Activated gamma-delta T cell treated with anti-CD3 and anti-CD28 coated beads, Interleukin-2, amount 50 U/mL, for 16 hours (primary cell): Measurements from ENCODE around the gene PLIN3.
"Not testable (repeated sequence)": the region's sequence is repeated elsewhere in the genome, so short reads cannot be mapped to it uniquely, and the experiment has no call there.

Experiments
- DNase-seq: peaks from one replicate; pipeline ENCODE4 v3.0.0-alpha.2; 2020; ENCODE audit warnings: low read depth

Gene PLIN3

DNA sequence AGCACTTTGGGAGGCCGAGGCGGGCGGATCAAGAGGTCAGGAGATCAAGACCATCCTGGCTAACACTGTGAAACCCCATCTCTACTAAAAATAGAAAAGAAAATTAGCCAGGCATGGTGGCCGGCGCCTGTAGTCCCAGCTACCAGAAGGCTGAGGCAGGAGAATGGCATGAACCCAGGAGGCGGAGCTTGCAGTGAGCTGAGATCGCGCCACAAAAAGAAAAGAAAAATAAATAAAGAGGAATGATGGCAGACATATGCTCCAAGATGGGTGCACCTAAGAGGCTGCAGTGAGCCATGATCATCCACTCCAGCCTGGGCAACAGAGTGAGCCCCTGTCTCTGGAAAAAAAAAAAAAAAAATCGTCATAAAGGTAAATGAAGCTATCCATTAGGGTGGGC is 21.5 kb downstream of the PLIN3 start:
- DNase-seq = not testable (repeated sequence)

DNA sequence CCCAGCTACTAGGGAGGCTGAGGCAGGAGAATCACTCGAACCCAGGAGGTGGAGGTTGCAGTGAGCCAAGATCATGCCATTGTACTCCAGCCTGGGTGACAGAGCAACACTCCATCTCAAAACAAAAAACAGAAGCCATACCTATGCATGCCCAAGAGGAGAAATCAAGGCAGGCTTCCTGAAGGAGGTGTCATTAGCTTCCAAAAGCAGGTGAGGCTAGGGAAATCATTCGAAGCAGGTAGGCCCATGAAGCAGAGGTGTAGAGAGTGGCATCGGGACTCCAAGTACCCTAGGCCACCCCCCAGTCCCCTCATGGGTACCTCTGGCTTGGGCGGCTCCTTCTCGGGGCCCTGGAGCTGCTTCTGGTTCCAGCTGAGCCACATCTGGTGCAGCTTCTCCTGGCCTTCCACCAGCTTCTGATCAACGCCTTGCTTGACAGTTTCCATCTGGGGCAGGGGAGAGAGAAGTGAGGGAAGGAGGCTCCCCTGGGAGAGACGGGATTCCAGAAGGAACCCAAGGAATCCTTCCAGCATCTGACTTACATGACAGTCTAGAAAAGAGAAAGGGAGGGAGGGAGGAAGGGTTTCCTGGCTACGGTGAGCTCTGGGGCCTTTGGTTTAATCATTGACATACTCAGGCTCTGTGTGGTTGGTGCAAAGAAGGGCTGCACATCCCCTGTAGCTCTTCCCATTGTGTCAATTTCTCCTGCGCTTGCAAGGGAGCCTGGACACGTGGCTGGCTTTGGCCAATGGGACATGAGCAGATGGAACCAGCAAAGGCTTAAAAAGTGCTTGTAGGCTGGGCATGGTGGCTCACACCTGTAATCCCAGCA is 22.9 kb downstream of the PLIN3 start:
- DNase-seq = no peak

DNA sequence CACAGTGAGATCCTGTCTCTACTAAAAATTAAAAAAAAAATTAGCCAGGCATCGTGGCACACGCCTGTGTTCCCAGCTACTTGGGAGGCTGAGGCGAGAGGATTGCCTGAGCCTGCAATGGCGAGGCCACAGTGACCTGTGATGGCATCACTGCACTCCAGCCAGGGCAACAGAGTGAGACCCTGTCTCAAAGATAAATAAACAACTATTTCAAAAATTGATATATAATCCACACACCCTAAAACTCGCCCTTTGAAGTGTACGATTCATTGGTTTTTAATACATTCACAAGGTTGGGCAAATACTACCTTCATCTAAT is 23.9 kb downstream of the PLIN3 start:
- DNase-seq = no peak

DNA sequence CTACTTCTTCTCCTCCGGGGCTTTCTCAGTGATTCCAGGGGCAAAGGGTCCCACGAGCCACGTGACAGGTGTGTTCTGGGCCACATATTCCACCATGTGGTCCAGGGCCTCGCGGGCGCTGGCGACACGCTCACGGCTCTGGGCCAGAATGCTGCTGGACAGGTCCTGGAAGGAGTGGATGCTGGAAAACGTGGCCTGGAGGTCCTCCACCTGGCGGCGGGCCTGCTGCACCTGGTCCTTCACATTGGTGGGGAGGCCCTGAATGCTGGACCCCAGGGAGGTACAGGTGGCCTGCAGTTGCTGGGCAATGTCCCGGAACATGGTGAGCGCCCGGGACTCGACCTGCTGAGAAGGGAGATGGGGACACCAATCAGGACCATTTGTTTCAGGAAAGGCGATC is 28.3 kb downstream of the PLIN3 start:
- no peak for DNase-seq

DNA sequence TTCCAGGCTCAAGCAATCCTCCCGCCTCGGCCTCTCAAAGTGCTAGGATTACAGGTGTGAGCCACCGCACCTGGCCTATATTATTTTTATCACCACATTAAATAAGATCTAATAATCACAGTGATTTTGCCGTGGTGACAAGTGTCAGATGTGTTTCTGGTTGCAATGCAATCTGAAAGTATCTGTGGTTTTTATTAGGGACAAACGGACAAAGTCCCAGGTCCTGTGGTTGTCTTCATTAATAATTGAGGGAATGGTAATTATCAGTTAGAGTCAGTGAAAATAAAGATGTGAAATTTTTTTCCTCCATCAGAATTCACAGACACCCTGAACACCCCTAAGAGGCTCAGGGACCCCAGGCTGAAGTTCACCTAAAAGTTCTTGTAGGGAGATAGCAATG is 34.7 kb downstream of the PLIN3 start:
- no peak for DNase-seq

DNA sequence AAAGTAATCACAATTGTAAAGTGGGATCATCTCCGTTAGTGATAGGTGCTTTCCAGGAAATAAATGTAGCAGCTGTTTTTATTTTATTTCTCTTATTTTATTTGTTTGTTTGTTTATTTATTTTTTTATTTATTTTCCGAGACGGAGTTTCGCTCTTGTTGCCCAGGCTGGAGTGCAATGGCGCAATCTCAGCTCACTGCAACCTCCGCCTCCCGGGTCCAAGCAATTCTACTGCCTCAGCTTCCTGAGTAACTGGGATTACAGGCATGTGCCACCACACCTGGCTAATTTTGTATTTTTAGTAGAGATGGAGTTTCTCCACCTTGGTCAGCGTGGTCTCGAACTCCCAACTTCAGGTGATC is 35.5 kb downstream of the PLIN3 start:
- not testable (repeated sequence) for DNase-seq

DNA sequence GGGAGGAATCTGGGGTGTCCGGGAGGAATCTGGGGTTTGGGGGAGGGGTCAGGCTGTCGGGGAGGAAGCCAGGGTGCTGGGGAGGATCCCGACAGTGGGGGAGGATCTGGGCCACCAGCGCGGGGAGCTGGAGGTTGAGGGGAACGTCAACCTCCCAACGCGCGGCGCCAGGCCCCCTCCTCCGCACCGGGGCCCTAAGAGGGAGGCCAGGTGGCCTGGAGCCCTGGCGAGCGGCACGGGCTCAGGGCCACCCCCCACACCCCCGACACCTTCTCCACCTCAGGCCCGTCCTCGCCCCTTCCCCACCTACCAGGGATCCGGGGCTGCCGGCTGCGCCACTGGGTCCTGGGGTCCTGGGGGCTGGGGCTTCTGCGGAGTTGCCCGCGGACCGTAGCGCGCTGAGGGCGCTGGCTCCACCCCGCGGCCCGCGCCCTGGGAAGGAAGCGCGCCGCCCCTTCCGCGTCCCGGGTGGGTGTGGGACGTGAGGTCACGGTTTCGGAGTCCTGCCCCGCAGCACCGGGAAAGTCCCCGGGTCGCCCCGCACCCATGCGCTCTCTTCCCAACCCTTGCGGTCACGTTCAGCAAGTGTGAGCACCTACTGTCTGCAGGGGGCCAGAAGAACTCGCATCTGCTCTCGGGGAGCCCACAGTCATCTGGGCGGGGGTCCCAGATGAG is 36.0 kb downstream of the PLIN3 start, which contains the start of gene TICAM1:
TICAM1 (minus strand) TSS at position 409 of the 675 bp plus-strand sequence. CDS start 13,335 bp downstream, outside the sequence.
- peak; percentile 69 for DNase-seq

DNA sequence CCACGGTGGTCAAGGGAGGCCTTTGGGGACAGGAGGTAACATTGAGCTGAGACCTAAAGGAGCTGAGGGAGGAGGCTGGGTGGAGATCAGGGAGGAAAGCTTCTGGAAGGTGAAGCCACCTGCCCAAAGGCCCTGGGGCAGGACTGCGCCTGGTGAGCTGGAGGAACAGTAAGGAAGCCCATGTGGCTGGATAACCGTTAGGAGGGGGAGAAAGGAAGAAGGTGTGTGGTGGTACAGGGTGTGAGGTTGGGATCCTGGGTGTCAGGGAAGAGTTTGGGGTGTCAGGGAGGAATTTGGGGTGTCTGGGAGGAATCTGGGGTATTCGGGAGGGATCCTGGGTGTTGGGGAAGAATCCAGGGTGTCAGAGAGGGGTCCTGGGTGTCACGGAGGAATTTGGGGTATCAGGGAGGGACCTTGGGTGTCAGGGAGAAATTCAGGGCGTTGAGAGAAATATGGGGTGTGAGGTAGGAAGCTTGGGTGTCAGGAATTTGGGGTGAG is 36.6 kb downstream of the PLIN3 start:
- no peak for DNase-seq

DNA sequence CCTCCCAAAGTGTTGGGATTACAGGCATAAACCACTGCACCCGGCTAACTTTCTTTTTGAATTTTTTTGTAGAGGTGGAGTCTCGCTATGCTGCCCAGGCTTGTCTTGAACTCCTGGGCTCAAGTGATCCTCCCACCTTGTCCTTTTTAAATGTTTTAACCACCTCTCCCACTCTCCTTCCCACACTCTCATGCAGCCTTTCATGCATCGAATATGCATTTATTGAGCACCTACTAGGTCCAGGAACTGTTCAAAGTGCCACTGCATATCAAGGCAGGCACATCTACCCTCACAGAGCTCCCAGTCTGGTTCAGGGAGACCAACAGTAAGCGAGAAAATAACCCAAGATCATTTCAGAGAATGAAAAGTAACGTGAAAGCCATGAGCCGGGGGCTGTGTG is 37.1 kb downstream of the PLIN3 start:
- DNase-seq = no peak

DNA sequence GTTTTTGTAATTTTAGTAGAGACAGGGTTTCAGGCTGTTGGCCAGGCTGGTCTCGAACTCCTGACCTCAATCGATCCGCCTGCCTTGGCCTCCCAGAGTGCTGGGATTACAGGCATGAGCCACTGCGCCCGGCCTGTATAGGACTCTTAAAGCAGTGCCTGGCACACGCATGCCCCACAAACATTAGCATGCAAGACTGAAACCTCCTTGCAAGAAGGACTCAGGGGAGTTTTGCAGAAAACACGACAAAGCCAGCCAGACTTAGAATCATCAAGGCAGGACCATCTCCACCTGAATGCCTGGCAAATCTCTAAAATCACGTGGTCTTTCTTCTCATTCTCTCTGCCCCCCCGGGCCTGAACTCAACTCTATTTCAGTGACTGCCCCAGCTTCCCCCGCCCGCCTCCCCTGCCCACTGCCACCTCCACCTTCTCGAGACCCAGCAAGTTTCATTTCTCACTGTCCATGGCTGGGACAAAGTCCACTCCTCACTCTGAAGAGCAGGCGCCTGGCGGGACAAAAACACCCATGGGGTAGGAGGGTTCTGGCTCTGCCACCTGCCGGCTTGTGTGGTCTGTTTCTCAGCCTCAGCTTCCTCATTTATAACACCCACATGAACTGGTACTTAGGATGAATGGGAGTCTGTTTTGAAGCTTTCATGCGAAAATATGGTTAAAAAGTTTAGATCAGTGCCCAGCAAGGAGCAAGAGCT is 38.3 kb downstream of the PLIN3 start:
- DNase-seq = no peak

DNA sequence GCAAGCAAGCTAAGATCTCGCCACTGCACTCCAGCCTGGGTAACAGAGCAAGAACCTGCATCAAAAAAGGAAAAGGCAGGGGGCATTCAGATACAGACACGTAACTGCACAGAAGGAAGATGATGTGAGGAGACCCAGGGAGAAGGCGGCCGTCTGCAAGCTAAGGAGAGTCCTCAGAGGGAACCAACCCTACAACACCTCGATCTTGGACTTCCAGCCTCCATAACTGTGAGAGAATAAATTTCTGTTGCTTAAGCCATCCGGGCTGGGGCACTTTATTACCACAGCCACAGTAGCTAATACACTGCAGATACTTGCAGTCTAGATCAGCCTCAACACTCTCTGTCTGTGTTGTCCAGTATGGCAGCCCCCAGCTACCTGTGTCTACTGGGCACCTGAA is 43.9 kb downstream of the PLIN3 start:
- DNase-seq = no peak

DNA sequence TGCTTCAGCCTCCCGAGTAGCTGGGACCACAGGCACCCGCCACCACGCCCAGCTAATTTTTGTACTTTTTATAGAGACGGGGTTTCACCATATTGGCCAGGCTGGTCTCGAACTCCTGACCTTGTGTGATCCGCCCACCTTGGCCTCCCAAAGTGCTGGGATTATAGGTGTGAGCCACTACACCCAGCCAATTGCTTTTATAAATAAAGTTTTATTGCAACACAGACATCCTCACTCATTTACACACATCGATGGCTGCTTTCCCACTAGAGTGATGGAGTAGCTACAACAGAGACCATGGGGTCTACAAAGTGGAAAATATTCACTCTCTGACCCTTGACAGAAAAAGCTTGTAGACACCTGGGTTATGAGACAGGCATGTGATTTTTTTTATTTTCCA is 45.1 kb downstream of the PLIN3 start:
- not testable (repeated sequence) for DNase-seq

DNA sequence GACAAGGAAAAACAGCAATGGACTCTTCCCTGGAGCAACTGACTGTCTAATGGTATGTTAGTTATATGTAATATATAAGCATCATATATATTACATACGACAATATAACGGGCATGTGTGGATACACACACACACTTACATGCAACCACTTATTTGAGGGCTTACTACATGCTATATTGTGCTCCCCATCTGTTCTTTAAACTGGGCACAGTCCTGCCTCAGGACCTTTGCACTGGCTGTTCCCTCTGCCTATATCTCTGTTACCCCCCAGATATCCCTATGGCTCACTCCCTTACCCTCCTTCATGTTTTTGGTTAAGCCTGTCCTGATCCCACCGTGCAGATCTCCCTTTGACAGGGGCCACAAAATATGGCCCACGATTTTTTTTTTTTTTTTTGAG is 46.2 kb downstream of the PLIN3 start:
- DNase-seq = no peak

DNA sequence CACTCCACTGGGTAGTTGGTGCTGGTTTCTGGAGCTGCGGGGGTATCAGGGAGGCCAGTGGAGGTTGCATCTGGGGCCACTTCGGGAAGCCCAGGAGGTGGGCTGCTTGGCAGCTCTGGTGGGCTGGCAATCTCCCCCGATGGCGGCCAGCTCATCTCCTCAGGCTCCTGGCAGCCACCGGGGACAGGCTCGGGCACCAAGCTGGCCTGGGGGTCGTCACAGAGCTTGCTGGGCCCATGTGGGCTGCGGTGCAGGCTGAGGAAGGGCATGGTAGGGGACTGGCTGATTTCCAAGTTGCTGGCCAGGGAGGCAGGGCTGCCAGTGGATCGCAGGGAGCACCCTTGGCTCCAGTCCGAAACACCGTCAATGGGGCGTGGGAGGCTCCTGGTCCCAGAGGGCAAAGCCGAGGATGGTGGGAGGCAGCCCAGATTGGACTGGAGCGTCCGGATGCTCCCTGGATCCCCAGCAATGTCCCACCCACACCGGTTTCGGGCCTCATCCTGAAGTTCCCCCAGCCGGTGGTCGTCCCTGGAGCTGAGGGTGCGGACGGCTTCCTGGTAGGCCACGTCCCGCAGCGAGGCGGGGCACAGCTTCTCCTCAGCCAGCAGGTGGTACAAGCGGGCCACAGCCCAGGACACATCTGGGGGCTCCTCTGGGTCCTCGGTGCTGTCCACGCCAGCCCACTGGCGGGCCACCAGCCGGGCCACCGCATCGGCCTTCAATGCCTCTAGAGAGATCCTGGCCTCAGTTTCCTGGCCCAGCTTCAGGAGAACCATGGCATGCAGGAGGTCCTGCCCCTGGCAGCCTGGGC is 49.8 kb downstream of the PLIN3 start:
- DNase-seq = no peak

DNA sequence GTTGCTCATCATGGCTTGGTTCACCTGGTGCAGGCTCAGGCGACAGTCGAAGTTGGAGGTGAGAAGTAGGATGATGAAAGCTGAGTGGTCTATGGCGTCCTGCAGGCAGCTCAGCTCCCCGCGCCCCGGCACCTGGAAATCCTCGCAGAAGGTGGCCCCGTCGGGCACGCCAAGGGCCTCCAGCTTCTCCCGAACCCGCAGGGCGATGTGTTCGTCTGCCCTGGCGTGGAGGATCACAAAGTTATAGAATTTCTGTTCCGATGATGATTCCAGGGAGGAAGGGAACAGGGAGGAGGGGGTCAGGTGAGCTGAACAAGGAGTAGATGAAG is 50.6 kb downstream of the PLIN3 start:
- no peak for DNase-seq

DNA sequence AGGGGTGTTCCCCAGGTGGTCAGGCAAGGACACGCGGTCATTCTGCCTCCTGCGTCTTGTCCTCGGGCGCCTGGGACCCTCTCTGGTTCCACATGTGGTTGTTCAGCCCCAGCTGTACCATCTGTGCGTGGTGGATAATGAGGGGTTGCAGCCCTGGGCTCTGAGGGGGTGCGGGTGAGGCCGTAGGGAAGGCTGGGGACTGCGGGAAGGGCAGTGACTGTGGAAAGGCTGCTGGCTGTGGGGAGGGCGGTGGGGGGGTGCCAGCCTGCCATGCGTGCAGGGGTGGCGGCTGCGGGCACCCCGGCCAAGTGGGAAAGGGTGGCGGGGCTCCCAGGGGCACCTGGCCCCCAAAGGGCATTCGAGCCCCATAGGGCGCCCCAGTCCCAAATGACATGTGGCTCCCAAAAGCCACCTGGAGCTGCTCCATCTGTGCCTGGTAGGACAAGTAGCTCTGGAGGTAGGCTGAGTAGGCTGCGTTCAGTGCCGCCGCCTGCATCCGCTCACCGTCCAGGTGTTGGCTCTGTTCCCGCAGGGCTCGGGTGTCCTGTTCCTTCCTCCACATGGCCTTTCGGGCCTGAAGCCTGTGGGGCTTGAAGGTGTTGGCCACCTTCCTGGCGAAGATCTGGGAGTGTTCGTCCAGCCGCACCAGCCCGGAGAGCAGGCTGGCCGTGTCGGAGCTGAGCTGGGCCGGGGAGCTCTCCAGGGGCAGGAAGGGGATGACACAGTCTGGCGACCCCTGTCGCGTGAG is 51.1 kb downstream of the PLIN3 start:
- no peak for DNase-seq

DNA sequence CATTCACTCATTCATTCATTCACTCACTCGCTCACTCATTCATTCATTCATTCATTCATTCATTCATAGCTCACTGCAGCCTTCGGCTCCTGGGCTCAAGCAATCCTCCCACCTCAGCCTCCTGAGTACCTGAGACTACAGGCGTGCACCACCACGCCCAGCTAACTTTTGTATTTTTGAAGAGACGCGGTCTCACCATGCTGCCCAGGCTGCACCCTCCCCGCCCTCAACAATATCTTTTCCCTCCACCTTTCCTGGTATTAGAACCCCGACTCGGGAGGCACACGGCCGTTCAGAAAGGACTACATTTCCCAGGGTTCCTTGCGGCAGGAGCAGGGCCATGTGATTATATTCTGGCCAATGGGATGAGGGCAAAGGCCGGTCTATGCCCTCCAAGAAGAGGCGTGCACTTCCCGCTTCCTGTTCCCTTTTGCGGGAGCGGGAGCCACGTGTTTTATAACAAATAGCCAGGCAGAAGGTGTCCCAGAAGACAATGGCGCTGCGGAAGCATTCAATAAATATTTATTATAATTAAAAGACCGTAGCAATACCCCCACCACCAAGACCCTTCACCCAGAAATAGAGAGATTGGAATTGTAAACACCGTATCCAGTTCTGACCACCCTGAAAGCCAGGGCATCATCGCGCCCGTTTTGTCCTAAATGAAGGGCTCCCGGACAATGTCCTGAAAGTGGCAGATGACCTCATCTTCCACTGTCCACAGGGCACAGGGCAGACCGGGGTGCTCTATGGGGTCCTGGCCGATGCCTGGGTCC is 51.9 kb downstream of the PLIN3 start:
- peak; percentile 53 for DNase-seq

DNA sequence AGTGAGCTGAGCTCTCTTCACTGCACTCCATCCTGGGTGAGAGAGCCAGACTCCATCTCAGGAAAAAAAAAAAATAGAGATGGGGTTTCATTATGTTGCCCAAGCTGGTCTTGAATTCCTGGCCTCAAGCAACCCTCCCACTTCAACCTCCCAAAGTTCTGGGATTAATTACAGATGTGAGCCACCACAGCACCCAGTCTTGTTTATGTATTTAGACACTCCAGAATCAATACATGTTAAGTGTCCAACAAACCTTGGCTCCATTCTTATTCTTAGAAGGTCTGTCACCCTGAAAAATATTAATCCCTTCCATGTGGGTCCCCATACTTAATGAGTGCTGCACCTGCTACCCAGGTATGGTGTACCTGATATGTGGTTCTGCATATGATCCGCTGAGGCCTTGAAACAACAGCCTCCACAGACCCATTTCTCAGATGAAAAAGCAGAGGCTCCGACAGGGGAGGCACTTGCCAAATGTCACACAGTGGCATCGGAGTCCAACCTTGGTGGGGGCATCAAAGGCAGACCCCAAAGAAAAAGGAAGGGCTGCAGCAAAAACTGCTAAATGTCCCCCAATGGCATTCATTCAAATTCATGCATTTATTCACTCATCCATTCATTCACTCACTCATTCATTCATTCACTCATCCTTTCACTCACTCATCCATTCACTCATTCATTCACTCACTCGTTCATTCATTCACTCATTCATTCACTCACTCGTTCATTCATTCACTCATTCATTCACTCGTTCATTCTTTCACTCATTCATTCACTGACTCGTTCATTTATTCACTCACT is 52.6 kb downstream of the PLIN3 start:
- no peak for DNase-seq

DNA sequence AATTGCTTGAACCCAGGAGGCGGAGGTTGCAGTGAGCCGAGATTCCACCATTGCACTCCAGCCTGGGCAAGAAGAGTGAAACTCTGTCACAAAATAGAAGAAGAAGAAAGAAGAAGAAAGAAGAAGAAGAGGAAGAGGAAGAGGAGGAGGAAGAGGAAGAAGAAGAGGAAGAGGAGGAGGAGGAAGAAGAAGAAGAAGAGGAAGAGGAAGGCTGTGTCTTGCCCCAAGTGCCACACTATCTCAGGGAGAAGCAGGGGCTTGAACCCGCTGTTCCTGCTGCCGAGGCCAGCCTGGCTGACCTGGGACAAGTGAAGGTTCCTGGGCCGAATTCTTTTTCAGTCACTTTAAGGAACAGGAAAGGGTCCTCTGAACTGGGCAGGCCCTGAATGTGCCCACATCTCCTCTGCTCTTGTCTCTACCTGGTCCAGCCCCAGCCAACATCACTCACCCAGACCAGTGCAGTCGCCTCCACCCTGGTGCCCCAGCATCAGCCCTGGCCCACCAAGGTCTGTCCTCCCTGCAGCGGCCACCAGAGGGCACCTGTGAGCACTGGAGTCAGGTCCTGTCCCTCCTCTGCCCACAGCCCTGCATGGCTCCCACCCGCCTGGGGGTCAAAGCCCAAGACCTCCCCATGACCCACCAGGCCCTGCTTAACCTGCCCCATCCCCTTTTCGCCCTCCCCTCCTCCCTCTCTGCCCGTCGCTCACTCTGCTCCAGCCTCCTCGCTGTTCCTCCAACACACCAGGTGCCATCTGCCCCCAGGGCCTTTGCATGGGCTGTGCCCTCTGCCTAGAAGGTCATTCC is 55.9 kb downstream of the PLIN3 start:
- peak; percentile 88 for DNase-seq
